GM12878 (cell line): ENCODE measurements around the gene RCL1. TPM values are rescaled to one million over a fixed set of nuclear protein-coding genes. Genes with fewer than 3 reads are reported as not detected.

ENCODE experiments used
- ATAC-seq: fragments of 200-7000 bp; cut with Tn5 transposase; 3 replicates; pipeline ENCODE4 v1.9.1; 2020; ENCODE audit warnings: mild to moderate bottlenecking, moderate library complexity
- BruUV-seq: library from RNA; stranded (reverse); fragments of 400-500 nt; replicated peaks from 2 replicates; lab custom pipeline; 2021; lab: Mats Ljungman, UMichigan
- CTCF ChIA-PET: fragments of 300-600 bp; sonication (Branson Sonifier 250); formaldehyde crosslinking; extraction: SDS; loops from one replicate; lab custom pipeline; 2021; ENCODE audit warnings: inconsistent platforms; lab: Yijun Ruan, JAX
- POLR2A ChIA-PET: fragments of 350-600 bp; formaldehyde crosslinking; extraction: SDS; loops from one replicate; lab custom pipeline; 2021; ENCODE audit warnings: inconsistent platforms; lab: Charles Lee
- RAD21 ChIA-PET: fragments of 300-600 bp; sonication (Branson Sonifier 250); formaldehyde crosslinking; loops from one replicate; lab custom pipeline; 2023; ENCODE audit warnings: antibody characterized with exemption; ENCODE audit not compliant: unreplicated experiment; lab: Charles Lee
- SMC1A ChIA-PET: fragments of 300-600 bp; sonication (Branson Sonifier 250); formaldehyde crosslinking; loops from one replicate; lab custom pipeline; 2023; ENCODE audit not compliant: unreplicated experiment, uncharacterized antibody; lab: Charles Lee
- DNase-seq: peaks from one replicate; pipeline ENCODE4 v3.0.0-alpha.2; 2011; ENCODE audit warnings: low read depth, low spot score
- FAIRE-seq: peaks from 3 replicates; lab custom pipeline; 2011; peaks lifted over from hg19 to GRCh38; lab: Jason Lieb, UNC
- H2AFZ ChIP-seq: 2 replicates; pipeline ENCODE4 v1.6.0; 2011; ENCODE audit warnings: low read depth, low read length, control low read depth; ENCODE audit not compliant: control insufficient read depth
- H3K27ac ChIP-seq: 2 replicates; pipeline ENCODE4 v1.5.1; 2011; ENCODE audit warnings: control low read depth; ENCODE audit not compliant: control insufficient read depth, insufficient read depth
- H3K27me3 ChIP-seq, 2 experiments: replicated peaks in 1 of 2; 2 replicates each; pipeline versions ENCODE4 v1.6.0 to v1.6.1; 2011; ENCODE audit warnings: low read length in 1 of 2; ENCODE audit not compliant: control insufficient read depth in 2 of 2, insufficient read depth in 2 of 2
- H3K36me3 ChIP-seq, 2 experiments: 2 replicates each; pipeline ENCODE4 v1.5.1; 2011; ENCODE audit warnings: low read length in 1 of 2; ENCODE audit not compliant: control insufficient read depth in 2 of 2, insufficient read depth in 2 of 2
- H3K4me1 ChIP-seq: 2 replicates; pipeline ENCODE4 v1.6.1; 2011; ENCODE audit warnings: mild to moderate bottlenecking, low read length, moderate library complexity, mixed read lengths; ENCODE audit not compliant: control insufficient read depth, insufficient read depth
- H3K4me2 ChIP-seq: 2 replicates; pipeline ENCODE4 v1.6.0; 2011; ENCODE audit warnings: control low read depth; ENCODE audit not compliant: control insufficient read depth, insufficient read depth
- H3K4me3 ChIP-seq: fragments of 200-600 bp; sonication (generic); 2 replicates; pipeline ENCODE4 v1.5.1; 2016
- H3K79me2 ChIP-seq: 2 replicates; pipeline ENCODE4 v1.6.0; 2011; ENCODE audit warnings: low read length; ENCODE audit not compliant: control insufficient read depth, insufficient read depth
- H3K9ac ChIP-seq: 2 replicates; pipeline ENCODE4 v1.8.0; 2011; ENCODE audit warnings: low read length, control low read depth, mixed read lengths; ENCODE audit not compliant: control insufficient read depth, insufficient read depth
- H3K9me3 ChIP-seq: replicated peaks from 3 replicates; pipeline ENCODE4 v1.5.1; 2011; ENCODE audit warnings: mild to moderate bottlenecking, low read length; ENCODE audit not compliant: control insufficient read depth, insufficient read depth
- H4K20me1 ChIP-seq: 2 replicates; pipeline ENCODE4 v1.6.0; 2011; ENCODE audit not compliant: control insufficient read depth, insufficient read depth
- ATF3 ChIP-seq: IDR thresholded peaks from 2 replicates; pipeline ENCODE4 v1.6.1; 2011; ENCODE audit warnings: low read depth, mild to moderate bottlenecking, low read length, moderate library complexity, borderline replicate concordance; ENCODE audit errors: extremely low read depth
- BMI1 ChIP-seq: fragments of 450-650 bp; IDR thresholded peaks from 2 replicates; pipeline ENCODE4 v1.6.1; 2016; ENCODE audit warnings: mild to moderate bottlenecking, moderate library complexity, borderline replicate concordance
- CREM ChIP-seq: IDR thresholded peaks from 2 replicates; pipeline ENCODE4 v1.6.1; 2014; ENCODE audit warnings: antibody characterized with exemption, low read depth
- E4F1 ChIP-seq: fragments of 450-650 bp; IDR thresholded peaks from 2 replicates; pipeline ENCODE4 v1.6.1; 2018; ENCODE audit warnings: borderline replicate concordance, mild to moderate bottlenecking; ENCODE audit not compliant: partially characterized antibody
- GABPA ChIP-seq: IDR thresholded peaks from 2 replicates; pipeline ENCODE4 v1.6.1; 2014; ENCODE audit warnings: antibody characterized with exemption, low read depth, mild to moderate bottlenecking, inconsistent platforms
- MTA2 ChIP-seq: fragments of 450-650 bp; IDR thresholded peaks from 2 replicates; pipeline ENCODE4 v1.6.1; 2016; ENCODE audit warnings: low read depth, mild to moderate bottlenecking, moderate library complexity
- PAX5 ChIP-seq: IDR thresholded peaks from 2 replicates; pipeline ENCODE4 v1.6.1; 2011; ENCODE audit warnings: low read depth, low read length, borderline replicate concordance
- TCF3 ChIP-seq: IDR thresholded peaks from 2 replicates; pipeline ENCODE4 v1.6.1; 2012; ENCODE audit warnings: low read depth, mild to moderate bottlenecking, low read length, borderline replicate concordance; ENCODE audit not compliant: insufficient read depth
- USF1 ChIP-seq: IDR thresholded peaks from 2 replicates; pipeline ENCODE4 v1.6.1; 2011; ENCODE audit warnings: borderline replicate concordance, low read depth, mild to moderate bottlenecking, moderate library complexity, mixed read lengths, low read length; ENCODE audit not compliant: insufficient read depth; ENCODE audit errors: extremely low read length
- ZNF24 ChIP-seq: fragments of 450-650 bp; IDR thresholded peaks from 2 replicates; pipeline ENCODE4 v1.6.1; 2017; ENCODE audit warnings: antibody characterized with exemption, mild to moderate bottlenecking
- WGBS: methylation state at CpG from one replicate; pipeline ENCODE4 v1.1.6; 2016; ENCODE audit warnings: low lambda C conversion rate; ENCODE audit not compliant: insufficient replicate concordance, insufficient coverage; ENCODE audit errors: missing lambda C conversion rate; 5-methylcytosine and 5-hydroxymethylcytosine counted together
- in situ Hi-C: fragments of 300-500 bp; cut with MboI; formaldehyde crosslinking; loops from 9 replicates; pipeline ENCODE4 v1.14.3; 2018; ENCODE audit warnings: mixed read lengths
- intact Hi-C: fragments of 100-400 bp; cut with micrococcal nuclease; formaldehyde crosslinking; loops from one replicate; pipeline ENCODE4 v1.14.2; 2022; ENCODE audit not compliant: unreplicated experiment
- polyA plus RNA-seq, 11 experiments: library from polyadenylated mRNA; depleted of rRNA in 4 of 11; unstranded in 6 of 11; stranded (reverse) in 5 of 11; fragments of >200 nt; fragmentation: Nextera tagmentation in 4 of 11; fragmentation: Illumina TruSeq in 1 of 11; extraction: Ambion mirVana in 4 of 11; extraction: Trizol in 1 of 11; gene quantifications; 1 replicate in 1 of 11; 2 replicates in 10 of 11; pipeline versions ENCODE4 v1.2.1 to v1.2.3, GENCODE V29; 2011 to 2016; ENCODE audit warnings: inconsistent platforms in 2 of 11, missing spikeins in 2 of 11, low read depth in 1 of 11
- total RNA-seq, 4 experiments: library from RNA; depleted of rRNA in 3 of 4; stranded (reverse); fragments of >200 nt in 3 of 4; fragmentation: Illumina TruSeq in 1 of 4; extraction: Trizol in 1 of 4; gene quantifications; 2 replicates each; pipeline versions ENCODE4 v1.2.1 to v1.2.3, GENCODE V29; 2013 to 2021
- TF ChIP-seq, protein P1 (sequence below): fragments of 450-650 bp; IDR thresholded peaks from 2 replicates; pipeline ENCODE4 v1.6.1; 2016; ENCODE audit warnings: mild to moderate bottlenecking, moderate library complexity, borderline replicate concordance
- TF ChIP-seq, protein P2 (sequence below): IDR thresholded peaks from 2 replicates; pipeline ENCODE4 v1.6.1; 2012; ENCODE audit warnings: mild to moderate bottlenecking, low read depth, low read length

RCL1 gene
- total and polyA plus RNA-seq, 10 of the 15 experiments (the other 5 are each of a cell fraction or from before 2014, with no cell fraction given) = 21.1 to 46.8 (median 30.5) TPM

- Histone ChIP-seq H3K4me1 (peaks cover 11% of the 10 kb centered on the region; the same call in 1 of the 2 replicates), H3K4me3 (no peak overlapping the region), H3K79me2 (peaks cover 90% of the 10 kb centered on the region), H4K20me1 (no peaks in the 10 kb centered on the region), H3K27me3 (no peaks in the 10 kb centered on the region), H2AFZ (no peak overlapping the region), H3K36me3 (peaks cover 0 to 6% of the 10 kb centered on the region in 2 experiments; a peak in 2 of 4 replicates), H3K9ac (no peak overlapping the region), H3K9me3 (peaks cover 3% of the 10 kb centered on the region), H3K4me2 (no peak overlapping the region), H3K27ac (no peak overlapping the region)
- ChIA-PET RAD21 (no interaction called here), CTCF (no interaction called here), POLR2A (no interaction called here), SMC1A (no interaction called here)
- ATAC-seq (no peak), FAIRE-seq (no peak), DNase-seq (no peak)
- intact Hi-C loops = loop anchor here (10.0 kb wide), 1 partner anchor 185 kb away; the partner anchor contains the start of gene JAK2
- WGBS = 39% methylated on average over 3 of the region's 3 CpGs
- in situ Hi-C loops = no loop called here
- BruUV-seq = no TSS peak
- no peak for TF ChIP-seq PAX5
- no peak for TF ChIP-seq ZNF24
- TF ChIP-seq, protein P1, sequence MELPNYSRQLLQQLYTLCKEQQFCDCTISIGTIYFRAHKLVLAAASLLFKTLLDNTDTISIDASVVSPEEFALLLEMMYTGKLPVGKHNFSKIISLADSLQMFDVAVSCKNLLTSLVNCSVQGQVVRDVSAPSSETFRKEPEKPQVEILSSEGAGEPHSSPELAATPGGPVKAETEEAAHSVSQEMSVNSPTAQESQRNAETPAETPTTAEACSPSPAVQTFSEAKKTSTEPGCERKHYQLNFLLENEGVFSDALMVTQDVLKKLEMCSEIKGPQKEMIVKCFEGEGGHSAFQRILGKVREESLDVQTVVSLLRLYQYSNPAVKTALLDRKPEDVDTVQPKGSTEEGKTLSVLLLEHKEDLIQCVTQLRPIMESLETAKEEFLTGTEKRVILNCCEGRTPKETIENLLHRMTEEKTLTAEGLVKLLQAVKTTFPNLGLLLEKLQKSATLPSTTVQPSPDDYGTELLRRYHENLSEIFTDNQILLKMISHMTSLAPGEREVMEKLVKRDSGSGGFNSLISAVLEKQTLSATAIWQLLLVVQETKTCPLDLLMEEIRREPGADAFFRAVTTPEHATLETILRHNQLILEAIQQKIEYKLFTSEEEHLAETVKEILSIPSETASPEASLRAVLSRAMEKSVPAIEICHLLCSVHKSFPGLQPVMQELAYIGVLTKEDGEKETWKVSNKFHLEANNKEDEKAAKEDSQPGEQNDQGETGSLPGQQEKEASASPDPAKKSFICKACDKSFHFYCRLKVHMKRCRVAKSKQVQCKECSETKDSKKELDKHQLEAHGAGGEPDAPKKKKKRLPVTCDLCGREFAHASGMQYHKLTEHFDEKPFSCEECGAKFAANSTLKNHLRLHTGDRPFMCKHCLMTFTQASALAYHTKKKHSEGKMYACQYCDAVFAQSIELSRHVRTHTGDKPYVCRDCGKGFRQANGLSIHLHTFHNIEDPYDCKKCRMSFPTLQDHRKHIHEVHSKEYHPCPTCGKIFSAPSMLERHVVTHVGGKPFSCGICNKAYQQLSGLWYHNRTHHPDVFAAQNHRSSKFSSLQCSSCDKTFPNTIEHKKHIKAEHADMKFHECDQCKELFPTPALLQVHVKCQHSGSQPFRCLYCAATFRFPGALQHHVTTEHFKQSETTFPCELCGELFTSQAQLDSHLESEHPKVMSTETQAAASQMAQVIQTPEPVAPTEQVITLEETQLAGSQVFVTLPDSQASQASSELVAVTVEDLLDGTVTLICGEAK = no peak
- TF ChIP-seq BMI1 = no peak
- no peak for TF ChIP-seq USF1
- TF ChIP-seq ATF3 = no peak
- no peak for TF ChIP-seq MTA2
- TF ChIP-seq CREM = no peak
- TF ChIP-seq E4F1 = no peak
- no peak for TF ChIP-seq TCF3
- TF ChIP-seq, protein P2, sequence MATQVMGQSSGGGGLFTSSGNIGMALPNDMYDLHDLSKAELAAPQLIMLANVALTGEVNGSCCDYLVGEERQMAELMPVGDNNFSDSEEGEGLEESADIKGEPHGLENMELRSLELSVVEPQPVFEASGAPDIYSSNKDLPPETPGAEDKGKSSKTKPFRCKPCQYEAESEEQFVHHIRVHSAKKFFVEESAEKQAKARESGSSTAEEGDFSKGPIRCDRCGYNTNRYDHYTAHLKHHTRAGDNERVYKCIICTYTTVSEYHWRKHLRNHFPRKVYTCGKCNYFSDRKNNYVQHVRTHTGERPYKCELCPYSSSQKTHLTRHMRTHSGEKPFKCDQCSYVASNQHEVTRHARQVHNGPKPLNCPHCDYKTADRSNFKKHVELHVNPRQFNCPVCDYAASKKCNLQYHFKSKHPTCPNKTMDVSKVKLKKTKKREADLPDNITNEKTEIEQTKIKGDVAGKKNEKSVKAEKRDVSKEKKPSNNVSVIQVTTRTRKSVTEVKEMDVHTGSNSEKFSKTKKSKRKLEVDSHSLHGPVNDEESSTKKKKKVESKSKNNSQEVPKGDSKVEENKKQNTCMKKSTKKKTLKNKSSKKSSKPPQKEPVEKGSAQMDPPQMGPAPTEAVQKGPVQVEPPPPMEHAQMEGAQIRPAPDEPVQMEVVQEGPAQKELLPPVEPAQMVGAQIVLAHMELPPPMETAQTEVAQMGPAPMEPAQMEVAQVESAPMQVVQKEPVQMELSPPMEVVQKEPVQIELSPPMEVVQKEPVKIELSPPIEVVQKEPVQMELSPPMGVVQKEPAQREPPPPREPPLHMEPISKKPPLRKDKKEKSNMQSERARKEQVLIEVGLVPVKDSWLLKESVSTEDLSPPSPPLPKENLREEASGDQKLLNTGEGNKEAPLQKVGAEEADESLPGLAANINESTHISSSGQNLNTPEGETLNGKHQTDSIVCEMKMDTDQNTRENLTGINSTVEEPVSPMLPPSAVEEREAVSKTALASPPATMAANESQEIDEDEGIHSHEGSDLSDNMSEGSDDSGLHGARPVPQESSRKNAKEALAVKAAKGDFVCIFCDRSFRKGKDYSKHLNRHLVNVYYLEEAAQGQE = no peak
- TF ChIP-seq GABPA = no peak
These were observed 7.0 kb downstream of the RCL1 start for GRCh38 chr9:4799775-4800174.
